Fibroblast of skin of abdomen (primary cell): ENCODE data around the gene PSMD2.

Source experiments
- DNase-seq: peaks from one replicate; pipeline ENCODE4 v3.0.0-alpha.2; 2013

Gene PSMD2

DNA sequence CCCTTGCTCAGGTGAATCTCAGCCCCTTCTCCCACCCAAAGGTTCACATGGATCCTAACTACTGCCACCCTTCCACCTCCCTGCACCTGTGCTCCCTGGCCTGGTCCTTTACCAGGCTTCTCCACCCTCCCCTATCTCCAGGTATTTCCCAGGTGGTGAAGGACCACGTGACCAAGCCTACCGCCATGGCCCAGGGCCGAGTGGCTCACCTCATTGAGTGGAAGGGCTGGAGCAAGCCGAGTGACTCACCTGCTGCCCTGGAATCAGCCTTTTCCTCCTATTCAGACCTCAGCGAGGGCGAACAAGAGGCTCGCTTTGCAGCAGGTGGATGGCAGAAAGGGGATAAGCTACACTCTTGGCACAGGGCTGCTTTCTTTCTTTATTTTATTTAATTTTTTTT lies 42.9 kb downstream of the PSMD2 start:
- DNase-seq: no peak

DNA sequence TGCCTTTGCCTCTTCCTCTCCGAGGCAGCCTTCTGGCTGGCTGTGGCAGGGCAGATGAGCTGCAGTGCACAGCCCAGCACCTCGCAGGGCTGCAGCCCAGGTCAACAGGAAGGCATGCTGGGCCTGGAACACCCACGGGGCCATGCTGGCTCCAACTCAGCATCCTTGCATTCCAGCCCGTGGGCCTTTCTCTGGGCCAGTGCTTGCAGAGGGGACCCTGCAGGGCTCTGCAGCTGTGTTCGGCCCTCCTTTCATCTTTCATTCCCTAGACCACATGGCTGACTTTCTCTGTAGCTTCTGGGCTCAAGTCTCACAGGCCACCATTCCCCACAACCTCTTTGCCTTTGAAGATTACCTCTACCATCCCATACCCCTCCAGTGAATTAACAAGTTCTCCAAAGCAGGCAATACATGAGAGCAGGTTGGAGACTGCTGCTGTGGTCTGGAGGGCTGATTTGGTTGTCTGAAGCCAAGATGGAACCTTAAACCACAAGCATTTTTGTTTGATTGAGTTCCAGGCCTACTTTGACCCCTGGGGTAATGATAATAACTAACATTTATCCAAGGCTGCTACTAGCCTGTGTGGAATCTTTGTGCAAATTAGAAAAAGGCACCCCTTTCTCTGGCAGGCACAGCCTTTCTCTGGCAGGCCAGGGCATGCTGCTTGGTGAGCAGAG lies 44.3 kb downstream of the PSMD2 start:
- DNase-seq: no peak

DNA sequence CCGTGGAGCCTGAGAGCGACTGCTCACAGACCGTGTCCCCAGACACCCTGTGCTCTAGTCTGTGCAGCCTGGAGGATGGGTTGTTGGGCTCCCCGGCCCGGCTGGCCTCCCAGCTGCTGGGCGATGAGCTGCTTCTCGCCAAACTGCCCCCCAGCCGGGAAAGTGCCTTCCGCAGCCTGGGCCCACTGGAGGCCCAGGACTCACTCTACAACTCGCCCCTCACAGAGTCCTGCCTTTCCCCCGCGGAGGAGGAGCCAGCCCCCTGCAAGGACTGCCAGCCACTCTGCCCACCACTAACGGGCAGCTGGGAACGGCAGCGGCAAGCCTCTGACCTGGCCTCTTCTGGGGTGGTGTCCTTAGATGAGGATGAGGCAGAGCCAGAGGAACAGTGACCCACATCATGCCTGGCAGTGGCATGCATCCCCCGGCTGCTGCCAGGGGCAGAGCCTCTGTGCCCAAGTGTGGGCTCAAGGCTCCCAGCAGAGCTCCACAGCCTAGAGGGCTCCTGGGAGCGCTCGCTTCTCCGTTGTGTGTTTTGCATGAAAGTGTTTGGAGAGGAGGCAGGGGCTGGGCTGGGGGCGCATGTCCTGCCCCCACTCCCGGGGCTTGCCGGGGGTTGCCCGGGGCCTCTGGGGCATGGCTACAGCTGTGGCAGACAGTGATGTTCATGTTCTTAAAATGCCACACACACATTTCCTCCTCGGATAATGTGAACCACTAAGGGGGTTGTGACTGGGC lies 45.7 kb downstream of the PSMD2 start:
- no peak for DNase-seq

DNA sequence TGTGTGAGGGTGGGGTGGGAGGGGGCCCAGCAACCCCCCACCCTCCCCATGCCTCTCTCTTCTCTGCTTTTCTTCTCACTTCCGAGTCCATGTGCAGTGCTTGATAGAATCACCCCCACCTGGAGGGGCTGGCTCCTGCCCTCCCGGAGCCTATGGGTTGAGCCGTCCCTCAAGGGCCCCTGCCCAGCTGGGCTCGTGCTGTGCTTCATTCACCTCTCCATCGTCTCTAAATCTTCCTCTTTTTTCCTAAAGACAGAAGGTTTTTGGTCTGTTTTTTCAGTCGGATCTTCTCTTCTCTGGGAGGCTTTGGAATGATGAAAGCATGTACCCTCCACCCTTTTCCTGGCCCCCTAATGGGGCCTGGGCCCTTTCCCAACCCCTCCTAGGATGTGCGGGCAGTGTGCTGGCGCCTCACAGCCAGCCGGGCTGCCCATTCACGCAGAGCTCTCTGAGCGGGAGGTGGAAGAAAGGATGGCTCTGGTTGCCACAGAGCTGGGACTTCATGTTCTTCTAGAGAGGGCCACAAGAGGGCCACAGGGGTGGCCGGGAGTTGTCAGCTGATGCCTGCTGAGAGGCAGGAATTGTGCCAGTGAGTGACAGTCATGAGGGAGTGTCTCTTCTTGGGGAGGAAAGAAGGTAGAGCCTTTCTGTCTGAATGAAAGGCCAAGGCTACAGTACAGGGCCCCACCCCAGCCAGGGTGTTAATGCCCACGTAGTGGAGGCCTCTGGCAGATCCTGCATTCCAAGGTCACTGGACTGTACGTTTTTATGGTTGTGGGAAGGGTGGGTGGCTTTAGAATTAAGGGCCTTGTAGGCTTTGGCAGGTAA lies 46.5 kb downstream of the PSMD2 start:
- peak; percentile 48 for DNase-seq

GRCh38 chr3:184346480-184347190 lies 47.6 kb downstream of the PSMD2 start:
- no peak for DNase-seq

DNA sequence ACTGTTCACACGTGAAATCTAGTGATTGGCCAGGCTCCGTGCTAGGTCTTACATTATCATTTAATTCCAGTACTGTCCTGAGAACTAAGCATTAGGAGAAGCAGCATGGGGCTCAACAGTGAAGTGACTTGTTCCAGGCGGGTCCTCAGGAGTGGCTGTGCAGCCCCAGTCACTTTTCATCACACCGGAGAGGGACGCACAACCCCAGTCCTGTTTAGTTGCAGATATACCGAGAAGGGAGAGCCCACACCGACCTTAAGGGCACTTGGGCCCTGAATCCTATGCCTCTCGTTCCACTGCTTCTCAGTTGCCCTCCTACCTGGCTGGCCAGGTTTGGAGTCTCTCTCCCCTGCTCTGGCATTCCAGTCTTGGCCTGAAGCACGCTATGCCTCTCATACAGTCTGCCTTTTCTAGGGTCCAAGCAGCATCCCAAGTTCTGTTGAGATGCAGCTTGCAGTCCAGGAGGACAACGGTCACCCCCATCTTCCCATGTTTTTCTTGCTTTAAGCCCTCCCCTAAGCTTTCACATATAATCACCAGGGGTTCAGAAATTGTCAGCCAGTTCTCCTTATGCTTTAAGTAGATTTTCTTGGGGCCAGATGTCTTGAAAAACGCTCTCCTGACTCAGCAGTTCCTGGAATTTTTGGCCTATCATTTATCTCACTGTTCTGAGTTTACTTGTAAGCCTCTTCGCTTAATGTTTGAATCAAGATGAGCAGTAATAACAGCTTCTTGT lies 48.4 kb downstream of the PSMD2 start:
- DNase-seq: peak; percentile 55

GRCh38 chr3:184348057-184348382 lies 49.0 kb downstream of the PSMD2 start:
- DNase-seq: no peak

DNA sequence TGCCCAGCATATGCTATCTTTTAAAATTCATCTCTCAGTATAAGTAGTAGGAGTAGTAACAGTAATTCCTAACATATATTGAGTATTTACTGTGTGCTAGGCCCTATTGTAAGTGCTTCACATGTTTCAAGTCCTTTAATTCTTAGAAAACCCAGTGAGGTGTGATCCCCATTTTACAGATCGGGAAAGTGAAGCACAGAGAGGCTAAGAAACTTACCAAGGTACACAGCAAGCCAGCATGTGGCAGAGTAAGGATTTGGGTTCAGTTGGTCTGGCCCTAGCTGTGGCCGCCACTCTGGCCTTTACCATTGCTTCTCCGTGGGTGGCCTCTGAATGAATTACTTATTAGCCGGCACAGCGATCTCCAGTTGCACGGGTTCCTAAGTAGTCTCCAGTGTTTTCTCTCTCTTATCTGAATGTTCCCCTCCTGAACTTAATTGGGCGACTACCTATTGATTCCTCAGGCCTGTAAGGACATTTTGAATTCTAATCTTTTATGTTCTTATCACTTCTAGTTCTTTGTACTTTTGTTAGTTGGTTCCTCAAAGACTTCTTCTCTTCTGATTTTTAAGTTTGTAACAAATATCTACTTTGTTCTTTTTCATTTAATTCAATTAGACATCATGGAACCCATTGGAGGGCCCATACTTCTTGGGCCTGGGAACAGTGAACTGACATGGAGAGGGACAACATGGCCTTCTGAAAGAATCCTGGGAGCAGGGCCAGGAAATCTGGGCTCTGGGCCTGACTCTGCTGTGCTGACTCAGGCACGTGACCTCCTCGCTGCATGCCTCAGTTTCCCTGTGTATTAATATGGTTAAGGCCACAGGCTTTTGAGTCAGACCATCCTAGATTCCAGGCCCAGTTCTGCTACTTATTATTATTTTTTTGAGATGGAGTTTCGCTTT lies 50.8 kb downstream of the PSMD2 start:
- DNase-seq: no peak

GRCh38 chr3:184350618-184351017 lies 51.6 kb downstream of the PSMD2 start:
- no peak for DNase-seq

DNA sequence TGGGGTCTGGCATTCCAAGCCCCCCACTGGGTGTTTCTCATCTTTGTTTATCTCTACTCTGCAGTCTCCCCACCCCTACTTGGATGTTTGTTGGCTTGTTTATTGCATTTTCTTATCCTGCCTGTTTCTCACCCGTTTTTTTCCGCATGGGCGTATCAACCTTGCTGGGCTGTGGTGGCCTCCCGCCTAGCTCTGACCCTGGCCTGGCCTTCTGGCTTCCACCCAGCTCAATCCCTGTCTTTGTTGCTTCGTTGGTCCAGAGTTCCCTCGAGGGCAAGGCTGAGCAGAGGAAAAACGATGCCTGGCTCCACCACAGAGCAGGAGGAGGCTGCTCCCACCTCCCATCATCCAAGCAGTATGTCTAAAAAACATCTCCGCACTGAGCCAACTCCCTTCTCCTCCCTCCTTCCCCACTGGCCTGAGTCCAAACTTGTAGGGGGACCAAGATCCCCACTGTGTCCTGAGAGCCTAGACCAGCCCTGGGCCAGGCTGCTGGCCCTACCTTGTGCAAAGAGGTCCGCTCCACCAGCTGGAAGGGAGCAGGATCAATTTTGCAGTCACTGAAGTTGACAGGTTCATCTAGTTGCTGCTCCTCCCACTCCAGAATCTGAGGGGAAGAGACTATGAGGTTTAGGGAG lies 52.6 kb downstream of the PSMD2 start:
- no peak for DNase-seq

GRCh38 chr3:184352149-184352785 lies 53.2 kb downstream of the PSMD2 start:
- no peak for DNase-seq

GRCh38 chr3:184352897-184353545 lies 54.0 kb downstream of the PSMD2 start:
- DNase-seq: no peak

DNA sequence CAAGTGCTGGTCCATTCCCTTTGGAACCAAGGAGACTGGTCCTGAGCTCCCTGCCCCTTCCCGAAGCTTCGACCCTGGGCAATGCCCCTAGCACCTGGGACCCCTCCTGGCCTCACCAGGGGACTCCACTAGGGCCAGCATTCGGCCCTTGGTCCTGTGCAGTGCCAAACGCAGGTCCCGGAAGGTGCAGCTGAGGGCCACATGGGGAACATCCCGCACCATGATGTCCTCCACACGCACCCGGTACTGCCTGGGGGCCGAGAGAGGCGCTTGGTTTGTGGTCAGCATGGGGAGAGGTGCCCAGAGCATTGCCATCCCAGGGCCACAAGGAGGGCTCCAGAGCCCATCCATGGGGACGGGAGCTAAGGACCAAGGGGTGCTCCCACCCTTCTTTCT lies 54.5 kb downstream of the PSMD2 start:
- DNase-seq: no peak

DNA sequence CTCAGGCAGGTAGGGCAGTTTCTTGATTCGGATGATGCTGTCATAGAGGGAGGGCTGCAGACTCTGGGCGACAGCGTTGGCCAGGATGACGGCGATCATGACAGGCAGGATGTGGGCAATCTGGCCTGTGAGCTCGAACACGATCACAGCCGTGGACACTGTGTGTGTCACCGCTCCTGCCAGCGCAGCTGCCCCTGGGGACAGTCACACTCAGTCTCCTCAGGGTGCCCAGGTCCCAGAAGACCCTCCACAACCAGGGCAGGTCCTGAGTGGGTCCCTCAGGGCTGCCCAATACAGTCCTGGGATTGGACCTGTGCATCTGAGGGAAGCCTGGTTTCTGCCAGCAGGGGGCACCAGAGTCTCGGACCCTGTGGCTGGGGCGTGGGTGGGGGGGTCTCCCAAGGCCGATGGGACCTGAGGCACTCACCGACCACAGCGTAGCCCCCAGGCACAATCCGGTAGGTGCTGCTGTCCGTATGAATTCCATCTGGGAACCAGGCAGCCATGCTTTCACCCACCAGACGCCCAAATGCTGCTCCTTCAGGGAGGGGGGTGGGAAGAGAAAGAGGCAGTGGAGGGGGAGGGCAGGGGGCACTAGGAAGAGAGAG lies 55.2 kb downstream of the PSMD2 start:
- DNase-seq: peak; percentile 20

- DNase-seq: no peak
Observed at GRCh38 chr3:184354754-184355153, 55.7 kb downstream of the PSMD2 start.

GRCh38 chr3:184355261-184356040 lies 56.4 kb downstream of the PSMD2 start:
- DNase-seq: no peak

DNA sequence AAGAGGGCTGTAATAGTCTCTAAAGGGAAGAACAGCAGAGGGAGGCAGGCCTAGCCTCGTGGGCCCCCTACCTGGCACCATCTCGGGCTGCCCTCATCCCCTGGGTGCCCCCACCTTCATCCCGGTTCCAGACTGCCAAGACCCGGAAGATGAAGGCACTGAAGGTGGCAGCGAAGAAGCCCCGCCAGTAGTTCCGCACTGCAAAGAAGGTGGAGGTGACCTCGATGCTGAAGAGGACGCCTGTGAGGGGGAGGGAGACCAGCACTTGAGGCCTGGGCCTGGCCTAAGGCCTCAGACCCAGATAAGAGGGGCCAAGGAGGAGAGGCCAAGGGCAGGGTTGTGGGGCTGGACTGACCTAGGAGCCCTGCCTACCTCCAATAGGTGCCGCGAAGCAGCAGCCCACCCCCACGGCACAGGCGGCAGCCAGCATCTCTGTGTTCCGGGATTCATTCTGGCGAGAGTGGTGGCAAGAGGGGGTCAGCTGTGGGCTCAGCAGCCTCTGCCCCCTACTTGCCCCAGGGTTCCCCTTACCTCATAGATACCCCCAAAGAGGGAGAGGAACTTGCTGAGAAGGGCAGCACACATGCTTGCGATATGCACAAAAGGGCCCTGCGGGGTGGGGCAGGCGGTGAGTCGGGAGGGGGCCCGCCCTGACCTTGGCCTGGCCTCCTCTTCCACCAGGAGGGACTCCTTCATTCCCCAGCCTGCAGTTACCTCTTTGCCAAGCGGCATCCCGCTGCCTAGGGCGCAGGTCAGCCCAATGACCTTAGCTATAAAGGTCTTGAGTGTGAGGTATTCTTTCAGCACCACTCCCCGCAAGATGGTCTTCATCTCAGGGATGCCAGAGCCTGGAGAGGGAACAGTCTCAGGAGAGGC lies 58.4 kb downstream of the PSMD2 start:
- DNase-seq: no peak
